Measurements from ENCODE around the gene UBE2O.

DNA sequence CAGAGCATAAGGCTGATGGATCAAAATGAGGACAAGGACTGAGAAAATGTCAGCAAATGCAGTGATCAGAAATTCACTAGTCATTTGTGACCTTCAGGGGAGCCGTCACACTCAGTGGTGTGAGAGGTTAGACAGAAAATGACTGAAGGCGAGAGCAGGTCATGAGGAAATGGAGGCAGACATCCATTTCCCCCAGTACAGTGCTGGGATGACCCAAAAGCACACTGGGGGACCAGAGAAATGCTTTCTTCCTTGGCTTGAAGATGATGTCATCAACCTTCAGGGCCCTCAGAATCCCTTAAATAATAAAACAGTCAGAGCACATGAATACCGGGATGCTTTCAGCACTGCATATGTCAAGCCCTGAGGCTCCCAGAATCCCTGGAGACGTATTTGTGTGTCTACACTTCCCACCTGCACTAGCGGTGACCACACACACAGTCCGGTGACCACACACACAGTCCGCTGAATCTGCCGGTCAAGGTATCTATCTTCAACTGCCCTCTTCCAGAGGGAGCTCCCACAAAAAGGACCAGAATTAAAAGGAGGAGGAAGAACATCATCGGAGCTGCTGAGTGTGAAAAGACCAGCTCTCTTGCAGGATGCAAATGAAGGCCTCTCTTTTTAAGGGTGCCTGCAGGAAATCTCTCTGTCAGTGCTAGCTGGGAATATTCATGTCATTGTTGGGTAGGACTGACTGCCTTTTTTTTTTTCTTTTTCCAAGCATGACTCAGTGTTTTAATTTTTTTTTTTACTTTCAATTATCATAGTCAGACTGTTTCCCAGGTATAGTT lies 8.2 kb downstream of the UBE2O start:
- TF ChIP-seq, protein P1, sequence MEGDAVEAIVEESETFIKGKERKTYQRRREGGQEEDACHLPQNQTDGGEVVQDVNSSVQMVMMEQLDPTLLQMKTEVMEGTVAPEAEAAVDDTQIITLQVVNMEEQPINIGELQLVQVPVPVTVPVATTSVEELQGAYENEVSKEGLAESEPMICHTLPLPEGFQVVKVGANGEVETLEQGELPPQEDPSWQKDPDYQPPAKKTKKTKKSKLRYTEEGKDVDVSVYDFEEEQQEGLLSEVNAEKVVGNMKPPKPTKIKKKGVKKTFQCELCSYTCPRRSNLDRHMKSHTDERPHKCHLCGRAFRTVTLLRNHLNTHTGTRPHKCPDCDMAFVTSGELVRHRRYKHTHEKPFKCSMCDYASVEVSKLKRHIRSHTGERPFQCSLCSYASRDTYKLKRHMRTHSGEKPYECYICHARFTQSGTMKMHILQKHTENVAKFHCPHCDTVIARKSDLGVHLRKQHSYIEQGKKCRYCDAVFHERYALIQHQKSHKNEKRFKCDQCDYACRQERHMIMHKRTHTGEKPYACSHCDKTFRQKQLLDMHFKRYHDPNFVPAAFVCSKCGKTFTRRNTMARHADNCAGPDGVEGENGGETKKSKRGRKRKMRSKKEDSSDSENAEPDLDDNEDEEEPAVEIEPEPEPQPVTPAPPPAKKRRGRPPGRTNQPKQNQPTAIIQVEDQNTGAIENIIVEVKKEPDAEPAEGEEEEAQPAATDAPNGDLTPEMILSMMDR (conservative IDR thresholded peaks at IDR 0.05) = no peak
- no peak for TF ChIP-seq ZFX (IDR thresholded peaks at IDR 0.05)

Data from C4-2B (cell line).